Measurements from ENCODE around the gene CCDC201.

The CCDC201 gene

DNA sequence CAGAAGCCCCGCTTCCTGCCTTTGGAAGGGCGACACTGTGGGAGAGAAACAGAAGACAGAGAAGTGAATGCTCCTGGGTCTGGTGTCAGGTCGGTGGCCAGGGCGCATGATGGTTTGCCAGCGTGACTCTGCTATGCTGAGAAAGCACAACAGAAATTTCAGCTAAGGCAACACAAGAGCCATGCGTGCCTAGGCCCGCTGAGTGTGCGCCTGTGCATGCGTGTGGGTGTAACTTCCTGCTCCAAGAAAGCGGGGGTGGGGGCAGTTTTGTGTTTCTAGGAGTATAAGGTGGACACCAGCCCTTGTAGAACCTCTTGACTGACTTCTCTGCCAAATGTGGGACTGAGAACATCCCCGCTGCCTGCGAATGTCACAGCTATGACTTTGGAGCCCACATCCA lies 42.0 kb upstream of the CCDC201 start:
- WGBS, 2 experiments, result 94 to 96% methylated on average over 12 of the region's 12 CpGs
- Histone ChIP-seq H3K4me3 (ENCODE audit: insufficient read depth, low read depth, low read length) (no peak overlapping the region), H3K27ac (ENCODE audit: insufficient read depth, low read depth, low read length, poor library complexity, severe bottlenecking) (no peak overlapping the region), H3K27me3 (ENCODE audit: control insufficient read depth, insufficient read depth, low read length, poor library complexity, severe bottlenecking) (peaks cover 24% of the 10 kb centered on the region), H3K4me1 (ENCODE audit: control insufficient read depth, insufficient read depth, low read length) (no peaks in the 10 kb centered on the region), H3K36me3 (ENCODE audit: control insufficient read depth, insufficient read depth, low read length) (no peaks in the 10 kb centered on the region), H3K9me3 (ENCODE audit: control insufficient read depth, low read length) (no peaks in the 10 kb centered on the region)

- Histone ChIP-seq H3K27me3 (ENCODE audit: control insufficient read depth, insufficient read depth, low read length, poor library complexity, severe bottlenecking) (peaks cover 4% of the 10 kb centered on the region), H3K4me1 (ENCODE audit: control insufficient read depth, insufficient read depth, low read length) (no peaks in the 10 kb centered on the region), H3K36me3 (ENCODE audit: control insufficient read depth, insufficient read depth, low read length) (no peaks in the 10 kb centered on the region), H3K27ac (ENCODE audit: insufficient read depth, low read depth, low read length, poor library complexity, severe bottlenecking) (no peak overlapping the region), H3K4me3 (ENCODE audit: insufficient read depth, low read depth, low read length) (no peak overlapping the region), H3K9me3 (ENCODE audit: control insufficient read depth, low read length) (no peaks in the 10 kb centered on the region)
- 93 to 95% methylated on average over 7 of the region's 7 CpGs for WGBS, 2 experiments
Measured at GRCh38 chr7:45912972-45913371, 40.1 kb upstream of the CCDC201 start.

GRCh38 chr7:45911311-45911710 lies 38.4 kb upstream of the CCDC201 start:
- H3K27me3 ChIP-seq (ENCODE audit: control insufficient read depth, insufficient read depth, low read length, poor library complexity, severe bottlenecking), result no peaks in the 10 kb centered on the region
- H3K27ac ChIP-seq (ENCODE audit: insufficient read depth, low read depth, low read length, poor library complexity, severe bottlenecking), result no peak overlapping the region
- 90 to 91% methylated on average over 9 of the region's 9 CpGs for WGBS, 2 experiments
- H3K9me3 ChIP-seq (ENCODE audit: control insufficient read depth, low read length), result no peaks in the 10 kb centered on the region
- no peak overlapping the region for H3K4me3 ChIP-seq (ENCODE audit: insufficient read depth, low read depth, low read length)
- H3K36me3 ChIP-seq (ENCODE audit: control insufficient read depth, insufficient read depth, low read length), result no peaks in the 10 kb centered on the region
- no peaks in the 10 kb centered on the region for H3K4me1 ChIP-seq (ENCODE audit: control insufficient read depth, insufficient read depth, low read length)

DNA sequence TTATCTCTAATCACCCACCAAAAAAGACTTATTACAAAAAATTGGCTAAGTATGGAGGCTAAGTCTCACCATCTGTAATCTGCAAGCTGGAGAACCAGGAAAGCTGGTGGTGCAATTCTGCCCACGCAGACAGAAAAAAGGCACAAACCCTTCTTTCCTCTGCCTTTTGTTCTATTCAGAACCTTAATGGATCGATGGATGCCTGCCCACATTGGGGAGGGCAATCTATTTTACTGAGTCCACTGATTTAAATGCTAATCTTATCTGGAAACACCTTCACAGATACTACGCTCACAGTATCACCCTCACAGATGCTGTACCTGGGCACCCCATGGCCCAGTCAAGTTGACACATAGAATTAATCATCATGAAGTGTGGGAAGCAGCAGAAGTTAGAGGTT lies 38.0 kb upstream of the CCDC201 start:
- no peaks in the 10 kb centered on the region for H3K27me3 ChIP-seq (ENCODE audit: control insufficient read depth, insufficient read depth, low read length, poor library complexity, severe bottlenecking)
- no peak overlapping the region for H3K4me3 ChIP-seq (ENCODE audit: insufficient read depth, low read depth, low read length)
- WGBS, 2 experiments, result 89 to 92% methylated on average over 3 of the region's 3 CpGs
- H3K9me3 ChIP-seq (ENCODE audit: control insufficient read depth, low read length), result no peaks in the 10 kb centered on the region
- H3K4me1 ChIP-seq (ENCODE audit: control insufficient read depth, insufficient read depth, low read length), result no peaks in the 10 kb centered on the region
- H3K36me3 ChIP-seq (ENCODE audit: control insufficient read depth, insufficient read depth, low read length), result no peaks in the 10 kb centered on the region
- H3K27ac ChIP-seq (ENCODE audit: insufficient read depth, low read depth, low read length, poor library complexity, severe bottlenecking), result no peak overlapping the region

DNA sequence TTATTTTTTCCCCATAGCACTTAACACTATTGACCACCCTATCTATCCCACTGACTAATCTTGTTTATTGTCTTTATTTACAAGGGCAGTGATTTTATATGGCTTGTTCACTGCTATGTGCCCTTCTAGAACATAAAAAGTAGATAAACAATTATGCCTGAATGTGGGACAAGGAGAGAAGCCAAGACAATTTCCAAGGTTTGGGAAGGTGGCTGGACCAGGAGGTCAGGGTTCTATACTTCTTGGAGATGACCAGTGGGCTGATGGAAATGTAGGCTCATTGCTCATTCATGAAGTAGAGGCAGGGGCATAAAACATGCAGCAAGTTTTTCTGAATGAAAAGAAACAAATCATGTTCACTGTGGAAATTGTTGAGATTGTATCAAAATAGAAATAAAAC lies 36.7 kb upstream of the CCDC201 start:
- Histone ChIP-seq H3K9me3 (ENCODE audit: control insufficient read depth, low read length) (no peaks in the 10 kb centered on the region), H3K27me3 (ENCODE audit: control insufficient read depth, insufficient read depth, low read length, poor library complexity, severe bottlenecking) (no peaks in the 10 kb centered on the region), H3K4me3 (ENCODE audit: insufficient read depth, low read depth, low read length) (no peak overlapping the region), H3K4me1 (ENCODE audit: control insufficient read depth, insufficient read depth, low read length) (no peaks in the 10 kb centered on the region), H3K27ac (ENCODE audit: insufficient read depth, low read depth, low read length, poor library complexity, severe bottlenecking) (no peak overlapping the region), H3K36me3 (ENCODE audit: control insufficient read depth, insufficient read depth, low read length) (no peaks in the 10 kb centered on the region)

- H3K4me3 ChIP-seq (ENCODE audit: insufficient read depth, low read depth, low read length), result no peak overlapping the region
- WGBS, 2 experiments, result 100% methylated on average over 1 of the region's 1 CpG
- H3K9me3 ChIP-seq (ENCODE audit: control insufficient read depth, low read length), result no peaks in the 10 kb centered on the region
- no peaks in the 10 kb centered on the region for H3K4me1 ChIP-seq (ENCODE audit: control insufficient read depth, insufficient read depth, low read length)
- no peak overlapping the region for H3K27ac ChIP-seq (ENCODE audit: insufficient read depth, low read depth, low read length, poor library complexity, severe bottlenecking)
- H3K27me3 ChIP-seq (ENCODE audit: control insufficient read depth, insufficient read depth, low read length, poor library complexity, severe bottlenecking), result no peaks in the 10 kb centered on the region
- H3K36me3 ChIP-seq (ENCODE audit: control insufficient read depth, insufficient read depth, low read length), result no peaks in the 10 kb centered on the region
Measured at GRCh38 chr7:45902820-45903219, 29.9 kb upstream of the CCDC201 start.

DNA sequence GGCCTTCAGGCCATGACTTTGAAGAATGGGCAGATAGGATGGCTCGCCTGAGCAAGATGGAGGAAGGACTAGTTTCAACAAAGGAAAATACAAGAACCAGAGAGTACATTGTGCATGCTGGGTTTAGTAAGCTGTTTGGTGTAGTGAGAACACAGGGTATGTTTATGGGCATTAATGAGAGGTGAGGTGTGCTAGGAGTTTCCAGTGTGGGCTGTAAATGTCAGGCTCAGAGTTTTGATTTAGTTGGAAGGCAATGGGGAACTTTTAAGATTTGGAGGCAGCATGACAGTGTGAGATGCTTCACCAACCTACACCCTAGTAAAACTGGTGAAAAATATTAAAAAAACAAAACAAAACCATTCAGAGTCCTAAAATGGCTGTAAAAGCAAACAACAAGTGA lies 28.7 kb upstream of the CCDC201 start:
- no peaks in the 10 kb centered on the region for H3K27me3 ChIP-seq (ENCODE audit: control insufficient read depth, insufficient read depth, low read length, poor library complexity, severe bottlenecking)
- H3K4me1 ChIP-seq (ENCODE audit: control insufficient read depth, insufficient read depth, low read length), result no peaks in the 10 kb centered on the region
- no peak overlapping the region for H3K4me3 ChIP-seq (ENCODE audit: insufficient read depth, low read depth, low read length)
- H3K36me3 ChIP-seq (ENCODE audit: control insufficient read depth, insufficient read depth, low read length), result no peaks in the 10 kb centered on the region
- no peak overlapping the region for H3K27ac ChIP-seq (ENCODE audit: insufficient read depth, low read depth, low read length, poor library complexity, severe bottlenecking)
- WGBS, 2 experiments, result 91 to 92% methylated on average over 1 of the region's 1 CpG
- H3K9me3 ChIP-seq (ENCODE audit: control insufficient read depth, low read length), result no peaks in the 10 kb centered on the region

DNA sequence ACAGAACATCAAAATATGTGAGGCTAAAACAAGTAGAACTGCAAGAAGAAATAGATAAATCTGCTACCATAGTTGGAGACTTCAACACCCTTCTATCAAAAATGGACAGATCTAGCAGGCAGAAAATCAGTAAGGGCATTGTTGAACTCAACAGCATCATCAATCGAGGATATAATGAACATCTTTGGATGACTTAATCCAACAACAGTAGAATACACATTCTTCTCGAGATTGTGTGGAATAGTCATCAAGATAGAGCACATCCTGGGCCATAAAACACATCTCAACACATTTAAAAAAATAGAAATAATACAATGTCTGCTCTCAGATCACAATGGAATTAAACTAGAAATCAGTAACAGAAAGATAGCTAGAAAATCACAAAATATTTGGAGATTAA lies 25.3 kb upstream of the CCDC201 start:
- Histone ChIP-seq H3K27ac (ENCODE audit: insufficient read depth, low read depth, low read length, poor library complexity, severe bottlenecking) (no peak overlapping the region), H3K9me3 (ENCODE audit: control insufficient read depth, low read length) (no peaks in the 10 kb centered on the region), H3K27me3 (ENCODE audit: control insufficient read depth, insufficient read depth, low read length, poor library complexity, severe bottlenecking) (no peaks in the 10 kb centered on the region), H3K4me1 (ENCODE audit: control insufficient read depth, insufficient read depth, low read length) (no peaks in the 10 kb centered on the region), H3K36me3 (ENCODE audit: control insufficient read depth, insufficient read depth, low read length) (no peaks in the 10 kb centered on the region), H3K4me3 (ENCODE audit: insufficient read depth, low read depth, low read length) (no peak overlapping the region)
- 96 to 100% methylated on average over 2 of the region's 2 CpGs for WGBS, 2 experiments

GRCh38 chr7:45897042-45897690 lies 24.3 kb upstream of the CCDC201 start:
- no peak overlapping the region for H3K27ac ChIP-seq (ENCODE audit: insufficient read depth, low read depth, low read length, poor library complexity, severe bottlenecking)
- WGBS, 2 experiments, result 83 to 90% methylated on average over 1 of the region's 1 CpG
- no peaks in the 10 kb centered on the region for H3K36me3 ChIP-seq (ENCODE audit: control insufficient read depth, insufficient read depth, low read length)
- H3K4me3 ChIP-seq (ENCODE audit: insufficient read depth, low read depth, low read length), result no peak overlapping the region
- no peaks in the 10 kb centered on the region for H3K27me3 ChIP-seq (ENCODE audit: control insufficient read depth, insufficient read depth, low read length, poor library complexity, severe bottlenecking)
- H3K9me3 ChIP-seq (ENCODE audit: control insufficient read depth, low read length), result no peaks in the 10 kb centered on the region
- H3K4me1 ChIP-seq (ENCODE audit: control insufficient read depth, insufficient read depth, low read length), result no peaks in the 10 kb centered on the region

GRCh38 chr7:45894665-45895062 lies 21.8 kb upstream of the CCDC201 start:
- no peaks in the 10 kb centered on the region for H3K4me1 ChIP-seq (ENCODE audit: control insufficient read depth, insufficient read depth, low read length)
- no peaks in the 10 kb centered on the region for H3K9me3 ChIP-seq (ENCODE audit: control insufficient read depth, low read length)
- no peak overlapping the region for H3K4me3 ChIP-seq (ENCODE audit: insufficient read depth, low read depth, low read length)
- peaks cover 14% of the 10 kb centered on the region for H3K27me3 ChIP-seq (ENCODE audit: control insufficient read depth, insufficient read depth, low read length, poor library complexity, severe bottlenecking)
- no peaks in the 10 kb centered on the region for H3K36me3 ChIP-seq (ENCODE audit: control insufficient read depth, insufficient read depth, low read length)
- H3K27ac ChIP-seq (ENCODE audit: insufficient read depth, low read depth, low read length, poor library complexity, severe bottlenecking), result no peak overlapping the region
